Measurements from ENCODE around the gene ANO4.

The ANO4 gene

DNA sequence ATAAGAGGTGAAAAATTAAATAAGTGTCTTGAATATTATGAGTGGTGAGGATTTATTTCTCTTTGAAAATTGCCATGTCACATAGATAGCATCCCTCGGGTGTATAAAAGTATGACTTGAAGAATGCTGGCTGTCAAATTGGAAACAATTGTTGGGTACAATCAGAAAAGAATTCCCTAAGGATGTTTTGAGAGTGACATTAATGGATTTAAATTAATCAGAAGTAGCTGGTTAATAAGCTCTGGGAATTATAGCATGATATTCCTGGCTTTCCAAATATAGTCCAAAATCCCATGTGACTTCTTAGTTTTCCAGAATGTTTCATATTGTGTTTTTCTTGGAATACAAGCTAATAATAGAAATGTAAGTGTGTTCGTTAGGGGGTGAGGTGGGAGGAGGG is 196.5 kb downstream of the ANO4 start:
- no peak for DNase-seq (ENCODE audit: low read depth in 2 of 2)

DNA sequence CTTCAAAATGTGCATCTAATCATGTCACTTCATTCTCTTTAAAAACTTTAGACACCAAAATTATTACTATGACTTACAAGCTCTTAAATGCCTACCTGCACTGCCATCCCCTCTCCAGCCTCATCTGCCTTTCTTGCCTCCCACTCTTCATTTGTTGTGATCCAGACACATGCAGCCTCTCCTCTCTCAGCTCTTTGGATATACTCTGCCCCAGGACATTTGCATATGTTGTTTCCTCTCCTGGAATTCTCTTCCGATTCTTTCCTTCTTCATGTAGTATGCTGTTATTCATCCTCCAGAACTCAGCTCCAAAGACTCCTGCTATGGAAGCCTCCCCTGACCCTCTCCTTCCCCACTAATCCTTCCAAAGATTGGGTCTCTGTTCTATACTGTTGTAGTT is 197.6 kb downstream of the ANO4 start:
- DNase-seq (ENCODE audit: low read depth in 2 of 2), result no peak

DNA sequence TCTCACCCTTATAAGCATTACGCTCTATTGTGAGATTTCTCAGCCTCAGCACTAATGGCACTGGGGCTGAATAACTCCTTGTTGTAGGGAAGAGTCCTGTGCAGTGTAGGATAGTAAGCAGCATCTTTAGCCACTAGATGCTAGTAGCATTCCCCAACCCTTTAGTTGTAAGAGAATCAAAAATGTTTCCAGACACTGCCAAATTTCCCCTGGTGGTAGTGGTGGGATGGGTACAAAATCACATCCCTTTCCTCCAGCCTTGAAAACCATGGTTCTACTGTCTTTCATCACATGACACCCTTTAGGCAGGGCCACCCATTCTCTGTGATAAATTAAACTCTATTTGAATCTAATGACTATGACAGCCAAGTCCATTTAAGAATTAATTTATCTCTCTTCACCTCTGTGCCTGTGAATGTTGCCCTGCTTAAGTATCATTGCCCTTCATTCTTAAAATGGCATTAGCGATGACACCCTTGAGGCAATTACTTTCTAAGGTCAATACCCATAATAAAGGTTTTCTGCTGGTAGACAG is 199.4 kb downstream of the ANO4 start:
- DNase-seq (ENCODE audit: low read depth in 2 of 2), result no peak

DNA sequence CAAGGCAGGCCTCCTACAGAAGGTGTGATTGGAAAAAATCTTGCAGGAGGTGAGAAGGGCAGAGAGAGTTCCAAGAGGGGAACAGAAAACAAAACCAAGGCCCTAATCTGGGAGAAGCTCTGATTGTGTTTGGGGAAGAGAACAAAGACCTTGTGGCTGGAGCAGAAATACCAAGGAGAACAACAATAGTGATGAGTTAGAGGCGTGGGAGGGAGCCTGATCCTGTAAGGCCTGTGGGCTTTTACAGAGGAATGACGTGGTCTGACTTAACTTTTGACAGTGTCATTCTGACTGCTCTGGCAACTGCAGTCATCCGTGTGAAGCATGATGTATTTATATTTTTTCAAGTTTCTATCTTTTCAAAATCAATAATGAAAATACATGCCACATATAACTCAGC is 200.6 kb downstream of the ANO4 start:
- DNase-seq (ENCODE audit: low read depth in 2 of 2), result no peak

DNA sequence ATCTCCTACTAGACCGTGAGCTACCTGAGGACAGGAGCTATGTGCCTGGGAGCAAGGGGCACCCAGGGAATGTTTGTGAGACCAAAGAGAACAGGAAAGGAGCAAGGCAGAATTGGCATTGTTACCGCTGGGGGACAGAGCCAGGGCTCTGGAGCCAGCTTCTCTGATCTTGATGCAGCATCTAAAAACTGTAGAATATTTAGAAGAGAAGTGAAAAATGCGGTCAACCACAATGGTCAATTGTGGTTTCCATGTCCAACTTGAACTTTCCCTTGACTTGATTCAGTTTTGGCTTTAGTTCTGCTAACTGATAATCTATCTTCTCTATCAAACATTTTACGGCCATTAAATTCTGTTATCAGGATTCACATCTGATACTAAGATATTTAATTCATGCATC is 201.2 kb downstream of the ANO4 start:
- no peak for DNase-seq (ENCODE audit: low read depth in 2 of 2)

DNA sequence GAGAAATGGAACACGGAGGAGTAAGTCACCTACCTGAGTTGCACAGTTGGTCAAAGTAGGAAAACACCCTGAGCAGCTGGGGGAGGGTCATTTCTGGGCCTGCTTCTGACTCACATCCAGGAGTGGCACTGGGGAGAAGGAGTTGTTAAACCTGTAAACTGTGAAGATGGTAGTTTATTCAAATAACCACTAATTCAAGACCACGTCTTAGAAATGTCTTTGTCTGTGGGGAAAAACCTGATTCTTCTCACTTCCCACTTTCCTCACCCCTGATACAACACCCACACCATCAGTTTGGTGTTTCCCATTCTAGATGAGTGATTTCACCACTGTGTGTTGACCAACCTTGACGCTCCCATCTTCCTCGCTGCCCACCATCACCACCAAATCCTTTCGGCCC is 207.1 kb downstream of the ANO4 start:
- no peak for DNase-seq (ENCODE audit: low read depth in 2 of 2)

DNA sequence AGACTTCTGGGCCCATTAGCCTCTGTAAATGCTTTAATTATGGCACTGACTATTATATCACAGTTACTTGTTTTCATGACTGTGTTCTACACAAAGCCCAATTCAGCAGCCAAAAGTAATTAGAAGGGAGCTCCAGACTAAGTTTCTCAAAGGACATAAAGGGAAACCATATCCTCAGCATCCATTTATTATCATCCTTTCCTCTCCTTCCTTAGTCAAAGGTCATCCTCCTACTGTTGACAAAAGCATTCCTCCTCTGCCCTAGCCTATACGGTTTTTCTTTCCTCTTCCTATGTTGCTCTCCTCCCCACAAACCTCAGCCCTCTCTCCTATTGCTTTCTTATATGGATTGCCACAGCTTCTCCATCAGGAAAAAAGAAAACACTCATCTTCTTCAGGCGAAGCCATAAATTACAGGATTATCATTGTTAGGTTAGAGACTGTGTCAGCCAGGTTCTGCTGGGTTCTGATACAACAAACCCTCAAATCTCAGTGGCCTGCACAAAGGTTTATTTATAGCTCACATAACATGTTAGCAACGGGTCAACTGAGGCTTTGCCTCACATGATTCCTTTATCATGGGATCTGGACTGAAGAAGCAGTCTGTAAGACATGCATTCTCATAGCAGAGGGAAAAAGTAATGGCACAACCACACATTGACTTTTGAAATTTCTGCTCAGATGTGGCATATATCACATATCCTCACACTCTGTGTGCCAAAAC is 208.3 kb downstream of the ANO4 start:
- DNase-seq (ENCODE audit: low read depth in 2 of 2), result no peak

DNA sequence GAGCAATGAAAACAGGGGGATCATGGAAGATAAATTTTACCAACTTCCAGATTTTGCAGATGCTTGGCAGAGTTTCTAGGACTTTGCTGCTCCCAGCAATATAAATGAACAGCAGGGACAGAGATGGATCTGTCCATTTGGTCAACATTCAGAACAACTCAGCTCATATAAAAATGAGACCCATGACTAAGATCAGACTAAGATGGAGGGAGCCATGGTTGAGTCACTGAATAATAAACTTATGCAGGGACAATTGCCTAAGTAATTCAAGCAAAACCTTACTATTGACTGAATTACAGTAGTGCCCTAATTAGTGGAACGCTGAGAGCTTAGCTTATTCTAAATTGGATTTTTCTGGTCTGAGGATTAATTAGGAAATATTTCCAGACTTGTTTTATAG is 210.3 kb downstream of the ANO4 start:
- no peak for DNase-seq (ENCODE audit: low read depth in 2 of 2)

DNA sequence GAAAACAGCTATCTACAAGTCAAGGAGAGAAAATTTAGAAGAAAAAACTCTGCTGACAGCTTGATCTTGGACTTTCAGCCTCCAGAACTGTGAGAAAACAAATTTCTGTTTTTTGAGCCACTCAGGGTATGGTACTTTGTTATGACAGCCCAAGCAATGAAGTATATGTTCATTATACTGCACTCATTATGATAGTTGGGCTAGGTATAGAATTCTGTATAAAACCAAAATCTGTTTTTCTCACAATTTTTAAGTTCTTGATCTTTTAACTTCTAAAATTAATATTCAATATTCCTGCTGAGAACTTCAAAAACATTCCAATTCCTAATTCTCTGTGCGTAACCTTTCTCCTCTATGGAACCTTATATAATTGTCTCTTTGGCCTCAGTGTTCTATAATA is 214.7 kb downstream of the ANO4 start:
- no peak for DNase-seq (ENCODE audit: low read depth in 2 of 2)

DNA sequence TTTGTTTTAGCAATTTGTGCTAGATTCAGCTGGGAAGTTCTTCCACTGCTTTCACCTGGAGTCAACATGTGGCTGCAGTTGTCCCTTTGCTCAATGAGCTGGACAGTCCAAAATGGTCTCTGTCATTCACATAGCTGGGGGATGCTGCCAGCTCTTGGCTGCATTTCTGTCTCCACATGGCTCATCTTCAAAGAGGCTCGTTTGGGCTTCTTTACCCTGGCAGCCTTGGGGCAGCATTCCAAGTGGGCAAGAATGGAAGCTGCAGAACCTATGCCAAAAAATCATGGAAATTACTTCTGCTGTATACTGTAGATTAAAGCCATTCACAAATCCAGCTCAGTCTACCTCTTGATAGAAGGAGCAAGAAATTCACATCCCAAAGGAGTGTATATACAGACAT is 216.3 kb downstream of the ANO4 start:
- DNase-seq (ENCODE audit: low read depth in 2 of 2), result no peak

DNA sequence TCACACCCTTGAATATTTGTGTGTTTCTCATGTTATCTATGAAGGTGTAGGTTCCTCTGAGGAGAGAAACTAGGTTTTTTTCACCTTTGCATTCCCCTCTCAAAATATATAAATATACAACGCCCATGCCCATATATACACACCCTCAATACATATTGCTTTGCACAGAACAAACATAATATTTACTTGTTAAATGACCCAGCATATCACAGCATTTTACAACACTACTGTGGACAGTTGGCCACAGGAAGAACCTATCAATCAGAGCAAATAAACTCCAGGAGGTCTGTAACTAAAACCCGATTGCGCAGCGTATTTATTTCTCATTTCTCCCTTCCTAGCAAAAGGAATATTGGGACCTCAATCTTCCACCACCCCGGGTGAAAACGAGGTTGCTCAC is 219.4 kb downstream of the ANO4 start:
- no peak for DNase-seq (ENCODE audit: low read depth in 2 of 2)

DNA sequence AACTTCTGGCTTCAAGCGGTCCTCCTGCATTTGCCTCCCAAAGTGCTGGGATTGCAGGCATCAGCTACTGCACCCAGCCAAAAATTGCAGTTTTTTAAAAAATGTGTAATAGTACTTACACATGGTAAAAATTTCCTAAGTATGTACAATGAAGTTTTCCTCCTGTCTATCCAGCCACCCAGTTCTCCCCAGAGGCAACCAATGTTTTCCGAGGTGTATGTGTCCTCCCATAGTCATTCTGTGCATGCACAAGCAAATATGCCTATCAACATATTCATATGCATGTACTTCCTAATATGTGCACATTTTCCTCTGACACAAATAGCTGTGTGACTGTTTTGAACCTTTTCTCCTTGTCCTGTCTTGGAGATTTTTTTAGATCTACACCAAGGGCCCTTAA is 220.5 kb downstream of the ANO4 start:
- no peak for DNase-seq (ENCODE audit: low read depth in 2 of 2)

DNA sequence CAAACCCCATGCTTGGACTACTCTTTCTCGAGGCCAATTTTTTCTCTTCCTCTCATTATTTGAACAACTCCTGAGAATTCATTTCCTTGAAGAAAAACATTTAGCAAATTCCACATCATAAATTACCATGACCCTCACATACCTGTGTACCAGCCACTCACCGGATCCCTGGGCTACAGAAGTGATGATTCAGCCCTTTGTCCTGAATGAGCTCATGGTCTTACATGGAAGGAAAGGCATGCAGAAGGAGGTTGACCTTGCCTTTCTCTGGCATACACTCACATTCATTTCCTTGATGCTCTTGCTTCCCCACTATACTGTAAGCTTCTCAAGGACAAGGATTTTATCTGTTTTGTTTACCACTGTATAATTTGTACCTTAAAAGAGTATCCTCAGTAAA is 224.0 kb downstream of the ANO4 start:
- no peak for DNase-seq (ENCODE audit: low read depth in 2 of 2)

DNA sequence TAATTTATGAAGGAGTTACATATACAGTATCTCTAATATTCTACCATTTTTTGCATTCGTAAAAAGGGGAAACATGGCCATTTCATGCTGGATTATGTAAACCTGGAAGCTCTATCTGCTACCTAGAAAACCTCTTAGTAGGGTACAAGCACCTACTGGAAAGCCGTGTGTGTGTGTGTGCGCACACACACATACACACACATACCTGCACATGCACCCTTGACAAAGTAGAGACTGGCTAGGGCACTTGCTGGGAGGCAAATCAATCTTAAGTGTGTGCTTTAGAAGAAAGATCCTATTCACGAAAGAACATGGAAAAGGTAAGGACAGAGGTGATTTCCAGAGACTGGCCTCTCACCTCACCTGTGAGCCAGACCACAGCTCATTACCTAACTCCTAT is 224.6 kb downstream of the ANO4 start:
- no peak for DNase-seq (ENCODE audit: low read depth in 2 of 2)

DNA sequence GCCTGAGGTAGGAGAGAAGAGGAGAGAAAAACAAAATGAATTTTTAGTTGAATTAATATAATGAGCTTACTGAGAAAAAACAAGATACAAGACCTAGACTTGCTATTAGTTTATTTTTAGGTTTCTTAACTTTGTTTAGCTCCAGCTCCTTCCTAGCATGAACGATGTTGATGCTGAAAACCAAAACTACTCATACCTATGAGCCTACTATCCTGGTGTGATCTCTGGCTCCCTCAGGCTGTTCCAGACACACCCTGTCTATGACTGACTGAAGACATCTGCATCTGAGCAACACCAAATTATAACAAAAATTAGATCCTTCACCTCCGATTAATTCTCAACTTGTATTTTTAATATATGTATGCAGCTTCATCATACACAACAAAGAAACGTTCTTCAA is 225.1 kb downstream of the ANO4 start:
- DNase-seq (ENCODE audit: low read depth in 2 of 2), result no peak

DNA sequence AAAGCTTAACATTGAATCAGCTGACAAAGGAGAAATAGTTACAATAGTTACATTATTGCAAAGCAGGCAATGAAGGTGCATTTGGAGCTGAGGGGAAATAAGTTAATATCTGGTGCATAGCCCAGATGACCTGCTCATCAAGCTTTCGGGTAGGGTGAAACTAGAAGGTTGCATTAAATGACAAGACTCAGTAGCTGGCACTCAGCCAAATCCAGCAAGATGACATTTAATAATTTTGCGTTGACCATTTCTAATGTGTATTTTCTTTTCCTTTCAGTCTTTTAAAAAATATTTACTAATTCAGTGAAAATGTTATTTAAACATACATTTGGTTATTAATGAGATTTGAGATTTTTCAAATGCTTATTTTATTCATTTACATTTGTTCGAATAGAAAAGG is 226.9 kb downstream of the ANO4 start:
- DNase-seq (ENCODE audit: low read depth in 2 of 2), result no peak

DNA sequence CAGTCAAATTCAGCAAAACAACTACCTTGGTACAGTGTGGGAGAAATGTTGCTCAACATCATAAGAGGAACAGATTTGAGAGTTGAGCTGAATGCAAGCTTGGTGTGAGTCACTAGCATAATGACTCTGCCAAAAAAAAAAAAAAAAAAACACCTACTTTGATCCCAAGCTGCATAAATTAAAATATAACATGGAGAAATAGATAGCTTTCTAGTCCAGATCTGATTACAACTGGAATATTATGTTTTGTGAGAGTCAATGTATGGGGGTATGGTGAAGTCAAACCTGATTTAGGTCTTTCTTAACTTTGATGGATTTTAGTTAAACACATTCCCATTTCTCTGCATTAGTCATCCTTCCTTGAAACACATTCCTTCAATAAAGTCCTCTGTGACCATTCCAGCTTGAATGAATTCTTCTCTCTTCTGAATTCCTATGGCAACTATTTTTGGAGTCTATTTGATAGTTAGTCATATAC is 227.4 kb downstream of the ANO4 start:
- DNase-seq (ENCODE audit: low read depth in 2 of 2), result no peak

DNA sequence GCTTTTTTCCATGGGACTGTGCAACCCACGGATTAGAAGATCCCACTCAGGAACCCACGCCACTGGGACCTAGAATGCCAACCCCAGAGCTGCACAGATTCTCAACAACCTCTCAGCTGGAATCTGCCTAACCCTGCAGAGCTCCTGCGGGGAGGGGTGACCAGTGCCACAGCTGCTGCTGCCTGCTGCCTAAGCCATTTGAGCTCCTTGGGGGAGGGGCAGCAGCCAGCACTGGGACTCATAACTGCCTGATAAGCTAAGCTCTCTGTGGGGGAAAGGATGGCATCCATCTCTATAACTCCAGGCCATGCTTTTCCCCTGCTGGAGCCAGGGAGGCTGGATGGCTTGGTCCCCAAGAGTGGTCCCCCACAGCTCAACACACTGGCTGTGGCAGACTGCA is 232.6 kb downstream of the ANO4 start:
- no peak for DNase-seq (ENCODE audit: low read depth in 2 of 2)

DNA sequence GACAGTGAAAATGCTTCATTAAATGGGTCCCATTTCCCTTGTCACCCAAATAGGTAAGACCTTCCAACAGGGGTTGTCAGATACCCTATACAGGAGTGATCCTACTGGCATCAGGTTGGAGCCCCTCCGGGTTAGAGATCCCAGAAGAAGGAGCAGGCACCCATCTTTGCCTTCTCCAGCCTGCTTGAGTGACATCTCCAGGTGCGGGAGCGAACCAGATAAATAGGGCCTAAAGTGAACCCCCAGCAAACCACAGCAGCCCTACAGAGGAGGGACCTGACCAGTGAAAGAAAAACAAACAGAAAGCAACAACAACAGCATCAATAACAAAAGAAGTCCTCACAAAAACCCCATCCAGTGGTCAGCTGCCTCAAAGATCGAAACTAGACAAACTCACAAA is 233.2 kb downstream of the ANO4 start:
- DNase-seq (ENCODE audit: low read depth in 2 of 2), result no peak

DNA sequence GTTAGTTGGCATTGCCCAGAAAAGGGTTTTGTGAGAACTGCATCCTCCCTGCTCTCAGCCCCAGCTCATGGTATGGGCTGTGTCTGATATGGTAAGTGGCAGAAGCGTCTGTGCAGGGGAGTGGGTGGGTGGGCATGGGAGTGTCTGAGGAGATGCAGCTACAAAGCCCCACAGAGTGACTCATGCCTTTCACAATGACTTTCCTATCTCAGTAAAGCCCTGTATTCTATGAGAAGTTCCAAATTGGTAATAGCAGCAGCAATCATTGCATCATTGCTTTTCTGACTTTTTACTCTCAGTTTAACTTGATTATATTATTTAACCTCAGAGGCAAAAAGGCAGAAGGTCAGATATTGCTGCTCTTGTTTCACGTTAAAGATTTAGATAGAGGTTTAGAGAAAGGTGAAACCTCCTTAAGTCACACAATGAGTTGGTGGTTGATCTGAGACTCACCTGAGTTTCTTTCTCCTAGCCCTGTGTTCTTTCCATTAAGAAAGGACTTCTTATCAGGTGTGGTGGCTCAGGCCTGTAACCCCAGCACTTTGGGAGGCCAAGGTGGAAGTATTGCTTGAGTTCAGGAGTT is 243.8 kb downstream of the ANO4 start:
- DNase-seq (ENCODE audit: low read depth in 2 of 2), result no peak

DNA sequence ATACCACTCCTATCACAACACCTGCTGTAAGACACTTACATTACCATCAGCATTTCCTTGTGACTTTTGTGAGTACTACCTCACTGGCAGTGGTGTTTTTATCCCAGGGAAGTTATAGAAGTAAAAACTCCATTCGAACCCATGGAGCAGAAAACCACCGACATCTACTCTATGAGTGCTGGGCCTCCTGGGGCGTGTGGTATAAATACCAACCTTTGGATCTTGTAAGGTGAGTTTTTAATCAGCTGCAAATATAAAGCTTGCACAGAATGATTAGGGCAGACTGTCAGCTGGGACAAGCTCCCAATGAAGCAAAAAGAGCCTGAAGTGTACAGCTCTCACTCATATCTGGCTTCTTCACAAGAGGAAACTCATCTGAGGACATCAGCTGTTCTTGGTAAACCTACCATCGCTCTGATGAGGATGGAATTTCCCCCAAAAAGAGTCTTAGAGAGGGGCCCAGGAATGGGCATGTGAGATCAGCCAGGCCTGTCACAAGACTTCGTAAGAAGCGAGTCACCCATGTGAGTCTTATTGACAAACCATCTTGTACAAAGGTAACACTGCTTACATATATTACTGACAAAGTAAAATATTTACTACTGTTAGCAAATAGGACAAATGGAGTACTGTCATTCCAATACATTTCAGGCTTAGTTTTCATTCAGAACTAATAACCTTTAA is 245.4 kb downstream of the ANO4 start:
- DNase-seq (ENCODE audit: low read depth in 2 of 2), result no peak

DNA sequence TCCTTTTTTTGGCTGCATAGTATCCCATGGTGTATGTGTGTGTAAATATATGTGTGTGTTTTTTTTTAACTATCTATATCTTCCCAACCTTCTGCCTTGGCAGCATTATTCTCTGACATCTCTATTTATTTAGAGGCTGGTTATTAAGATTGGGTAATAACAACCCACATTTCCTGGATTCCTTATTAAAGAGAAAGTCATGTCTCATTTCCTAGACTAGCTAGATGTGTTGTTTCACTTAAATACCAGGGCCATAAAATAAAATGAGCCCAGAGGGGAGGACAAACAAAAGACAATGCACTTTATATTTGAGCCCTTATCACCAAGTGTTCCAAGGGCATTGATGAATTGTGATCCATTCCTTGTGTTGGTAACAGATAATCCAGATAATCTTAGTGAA is 246.4 kb downstream of the ANO4 start:
- no peak for DNase-seq (ENCODE audit: low read depth in 2 of 2)

DNA sequence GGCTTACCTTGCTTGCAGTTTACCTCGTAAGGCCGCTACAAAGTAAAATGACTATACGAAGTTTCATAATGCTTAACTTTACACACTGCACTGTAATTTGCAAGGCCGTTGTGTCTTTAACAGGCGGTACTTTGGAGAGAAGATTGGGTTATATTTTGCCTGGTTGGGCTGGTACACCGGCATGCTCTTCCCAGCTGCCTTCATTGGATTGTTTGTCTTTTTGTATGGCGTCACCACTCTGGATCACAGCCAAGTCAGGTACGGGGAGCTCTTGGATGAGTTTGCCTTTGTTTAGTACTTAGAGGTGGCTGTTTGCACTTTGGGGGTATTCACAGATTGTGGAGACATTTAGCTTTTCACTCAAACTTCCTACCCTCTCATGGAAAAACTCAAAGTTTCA is 247.6 kb downstream of the ANO4 start:
- DNase-seq (ENCODE audit: low read depth in 2 of 2), result no peak
